HG02973 (cell line): Measurements from ENCODE around the gene PRPF38A.

ENCODE experiments used
- ATAC-seq: cut with Tn5 transposase; IDR thresholded peaks from one replicate; pipeline ENCODE4 v1.9.1; 2021; ENCODE audit warnings: moderate library complexity; ENCODE audit not compliant: unreplicated experiment

The PRPF38A gene

GRCh38 chr1:52455686-52456085 is 51.3 kb downstream of the PRPF38A start:
- no peak for ATAC-seq

DNA sequence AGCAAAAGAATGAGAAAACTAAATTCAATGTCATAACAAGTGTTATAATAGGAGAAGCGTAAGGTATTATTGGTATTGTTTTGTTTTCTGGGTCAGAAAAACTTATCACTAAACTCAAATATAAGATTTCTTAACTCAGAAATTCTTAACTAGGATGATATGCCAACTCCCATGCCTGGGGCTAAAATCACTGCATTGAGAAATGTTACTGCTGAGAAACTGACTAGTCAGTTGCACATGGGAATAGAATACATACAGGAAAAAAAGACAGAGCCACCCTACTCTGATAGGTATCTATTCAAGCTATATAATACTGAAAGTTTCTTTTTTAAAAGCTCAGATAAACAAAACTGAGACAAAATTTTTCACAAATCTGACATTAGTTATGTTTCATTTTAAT is 56.3 kb downstream of the PRPF38A start:
- no peak for ATAC-seq

GRCh38 chr1:52461821-52462220 is 57.4 kb downstream of the PRPF38A start:
- ATAC-seq = no peak

DNA sequence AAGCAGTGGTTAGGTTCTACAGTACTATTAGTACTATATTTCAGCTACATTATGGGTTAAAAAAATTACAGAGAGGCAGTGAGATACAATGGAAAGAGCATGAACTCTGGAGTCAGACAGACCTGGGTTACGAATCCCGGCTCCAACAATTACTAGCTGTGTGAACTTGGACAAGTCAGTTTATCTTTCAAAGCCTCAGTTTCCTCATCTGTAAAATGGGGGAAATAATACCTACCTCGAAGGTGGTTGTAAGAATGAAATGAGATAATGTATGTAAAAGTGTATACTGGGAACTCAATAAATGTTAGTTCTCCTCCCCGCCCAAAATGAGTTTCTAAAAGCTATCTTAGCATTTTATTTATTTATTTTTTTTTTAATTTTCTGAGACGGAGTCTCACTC is 59.5 kb downstream of the PRPF38A start:
- no peak for ATAC-seq

DNA sequence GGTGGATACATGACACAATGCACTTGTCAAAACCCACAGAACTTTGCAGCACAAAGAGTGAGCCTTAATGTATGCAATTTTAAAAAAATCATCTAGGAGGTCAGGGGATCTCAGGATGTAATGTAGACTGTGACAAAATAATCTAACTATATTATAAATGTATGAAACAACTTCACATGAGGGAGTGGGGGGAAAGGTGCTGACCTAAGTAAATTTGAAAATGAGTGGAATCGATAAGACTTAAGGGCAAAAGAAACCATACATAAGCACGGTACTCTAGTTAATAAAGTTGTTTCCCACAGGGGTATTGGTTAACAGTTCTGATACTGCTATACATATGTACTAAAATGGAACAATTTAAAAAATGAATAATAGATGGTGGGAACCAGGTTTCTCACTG is 64.7 kb downstream of the PRPF38A start:
- no peak for ATAC-seq
